ENCODE measurements around the gene VWC2. TPM values are rescaled to one million over a fixed set of nuclear protein-coding genes. Genes with fewer than 3 reads are reported as not detected.

Gene VWC2
- total RNA-seq, 6 experiments from 2014 or later = not detected

GRCh38 chr7:49803812-49804211 lies 30.4 kb downstream of the VWC2 start:
- Mint-ChIP-seq H3K27me3 (ENCODE audit: insufficient read depth) (no peaks in the 10 kb centered on the region; the same call in 1 of the 2 replicates), H3K4me3 (no peak overlapping the region), H3K27ac (no peak overlapping the region), H3K36me3 (ENCODE audit: low read depth) (0 out of 2 replicates have a peak, but pooled peaks cover 3% of the 10 kb centered on the region), H3K4me1 (ENCODE audit: low read depth) (no peaks in the 10 kb centered on the region), H3K9me3 (peaks cover 68% of the 10 kb centered on the region)
- no peak for DNase-seq
- no peak for TF ChIP-seq CTCF (IDR thresholded peaks at IDR 0.05)

- Mint-ChIP-seq H3K27me3 (ENCODE audit: insufficient read depth) (no peaks in the 10 kb centered on the region; the same call in 1 of the 2 replicates), H3K4me1 (ENCODE audit: low read depth) (no peaks in the 10 kb centered on the region), H3K9me3 (peaks cover 67% of the 10 kb centered on the region), H3K36me3 (ENCODE audit: low read depth) (0 out of 2 replicates have a peak, but pooled peaks cover 1% of the 10 kb centered on the region), H3K4me3 (no peak overlapping the region), H3K27ac (no peak overlapping the region)
- DNase-seq = no peak
- TF ChIP-seq CTCF (IDR thresholded peaks at IDR 0.05) = no peak
Measured at GRCh38 chr7:49805371-49806007, 32.1 kb downstream of the VWC2 start.

- no peaks in the 10 kb centered on the region for H3K36me3 Mint-ChIP-seq (ENCODE audit: low read depth)
- no peak for TF ChIP-seq CTCF (IDR thresholded peaks at IDR 0.05)
- H3K4me1 Mint-ChIP-seq (ENCODE audit: low read depth) = no peaks in the 10 kb centered on the region
- H3K9me3 Mint-ChIP-seq = peaks cover 19% of the 10 kb centered on the region
- DNase-seq = no peak
- H3K4me3 Mint-ChIP-seq = no peak overlapping the region
- peaks cover 1% of the 10 kb centered on the region; the same call in 1 of the 2 replicates for H3K27me3 Mint-ChIP-seq (ENCODE audit: insufficient read depth)
- no peak overlapping the region for H3K27ac Mint-ChIP-seq
Measured at GRCh38 chr7:49812534-49812933, 39.1 kb downstream of the VWC2 start.

- Mint-ChIP-seq H3K27ac (no peak overlapping the region), H3K9me3 (peaks cover 20% of the 10 kb centered on the region), H3K4me3 (no peak overlapping the region), H3K4me1 (ENCODE audit: low read depth) (no peaks in the 10 kb centered on the region), H3K27me3 (ENCODE audit: insufficient read depth) (peaks cover 1% of the 10 kb centered on the region; the same call in 1 of the 2 replicates), H3K36me3 (ENCODE audit: low read depth) (no peaks in the 10 kb centered on the region)
- DNase-seq = no peak
- TF ChIP-seq CTCF (IDR thresholded peaks at IDR 0.05) = no peak
Measured at GRCh38 chr7:49817279-49817678, 43.8 kb downstream of the VWC2 start.

GRCh38 chr7:49821181-49821580 lies 47.7 kb downstream of the VWC2 start:
- DNase-seq = no peak
- H3K27me3 Mint-ChIP-seq (ENCODE audit: insufficient read depth) = no peaks in the 10 kb centered on the region

More at GRCh38 chr7:49821181-49821580, 47.7 kb downstream of the VWC2 start:
- Mint-ChIP-seq H3K9me3 (peaks cover 26% of the 10 kb centered on the region), H3K27ac (no peak overlapping the region), H3K4me1 (ENCODE audit: low read depth) (no peaks in the 10 kb centered on the region), H3K36me3 (ENCODE audit: low read depth) (no peaks in the 10 kb centered on the region), H3K4me3 (no peak overlapping the region)
- no peak for TF ChIP-seq CTCF (IDR thresholded peaks at IDR 0.05)

Measured in HFFc6 (cell line).